Measurements from ENCODE around the gene ATG7. TPM values are rescaled to one million over a fixed set of nuclear protein-coding genes. Genes with fewer than 3 reads are reported as not detected.
A peak's percentile ranks its signal among the peaks of the same experiment; 100 is the strongest.

Gene ATG7
- total RNA-seq, 1 donor from 2014 or later: 55.0 TPM

GRCh38 chr3:11275926-11276325 is 3.7 kb downstream of the ATG7 start:
- Histone ChIP-seq H3K27ac (no peak overlapping the region), H3K9me3 (no peaks in the 10 kb centered on the region), H3K4me1 (peaks cover 21% of the 10 kb centered on the region), H3K27me3 (no peaks in the 10 kb centered on the region), H3K36me3 (no peaks in the 10 kb centered on the region), H3K4me3 (no peak overlapping the region)
- intact Hi-C loops (cut with DNase I): no loop called here
- TF ChIP-seq POLR2A (IDR thresholded peaks at IDR 0.05): no peak
- TF ChIP-seq POLR2AphosphoS5 (IDR thresholded peaks at IDR 0.05; ENCODE audit: insufficient read depth in 1 of 2, low read depth in 1 of 2): no peak
- no peak for TF ChIP-seq CTCF (IDR thresholded peaks at IDR 0.05)
- no peak for DNase-seq (ENCODE audit: extremely low spot score in 2 of 2)

- Histone ChIP-seq H3K27me3 (no peaks in the 10 kb centered on the region), H3K4me3 (no peak overlapping the region), H3K36me3 (no peaks in the 10 kb centered on the region), H3K4me1 (peaks cover 22% of the 10 kb centered on the region), H3K9me3 (no peaks in the 10 kb centered on the region), H3K27ac (no peak overlapping the region)
- DNase-seq (ENCODE audit: extremely low spot score in 2 of 2): no peak
- intact Hi-C loops (cut with DNase I): no loop called here
- no peak for TF ChIP-seq POLR2A (IDR thresholded peaks at IDR 0.05)
- no peak for TF ChIP-seq CTCF (IDR thresholded peaks at IDR 0.05)
- TF ChIP-seq POLR2AphosphoS5 (IDR thresholded peaks at IDR 0.05; ENCODE audit: insufficient read depth in 1 of 2, low read depth in 1 of 2): no peak
These were observed 4.7 kb downstream of the ATG7 start for GRCh38 chr3:11276901-11277300.

GRCh38 chr3:11282250-11283138 is 10.3 kb downstream of the ATG7 start:
- peaks cover 26% of the 10 kb centered on the region for H3K4me1 ChIP-seq
- no peaks in the 10 kb centered on the region for H3K9me3 ChIP-seq
- H3K27ac ChIP-seq: peak overlapping the region; percentile 31
- H3K27me3 ChIP-seq: no peaks in the 10 kb centered on the region
- no peak for DNase-seq (ENCODE audit: extremely low spot score in 2 of 2)
- intact Hi-C loops (cut with DNase I): no loop called here
- H3K36me3 ChIP-seq: no peaks in the 10 kb centered on the region
- TF ChIP-seq POLR2AphosphoS5 (IDR thresholded peaks at IDR 0.05; ENCODE audit: insufficient read depth in 1 of 2, low read depth in 1 of 2): peak in 1 of 2 donors; percentile 33
- no peak for TF ChIP-seq POLR2A (IDR thresholded peaks at IDR 0.05)
- TF ChIP-seq CTCF (IDR thresholded peaks at IDR 0.05): no peak
- H3K4me3 ChIP-seq: no peak overlapping the region

GRCh38 chr3:11283139-11283475 is 10.9 kb downstream of the ATG7 start:
- peaks cover 32% of the 10 kb centered on the region for H3K4me1 ChIP-seq
- no peaks in the 10 kb centered on the region for H3K27me3 ChIP-seq
- no peaks in the 10 kb centered on the region for H3K9me3 ChIP-seq
- no peaks in the 10 kb centered on the region for H3K36me3 ChIP-seq
- no peak for TF ChIP-seq CTCF (IDR thresholded peaks at IDR 0.05)
- no peak for TF ChIP-seq POLR2A (IDR thresholded peaks at IDR 0.05)
- DNase-seq (ENCODE audit: extremely low spot score in 2 of 2): no peak
- H3K4me3 ChIP-seq: no peak overlapping the region
- intact Hi-C loops (cut with DNase I): no loop called here
- H3K27ac ChIP-seq: peak overlapping the region; percentile 31

GRCh38 chr3:11284011-11284410 is 11.8 kb downstream of the ATG7 start:
- Histone ChIP-seq H3K9me3 (no peaks in the 10 kb centered on the region), H3K27me3 (no peaks in the 10 kb centered on the region), H3K36me3 (no peaks in the 10 kb centered on the region), H3K27ac (no peak overlapping the region), H3K4me1 (peaks cover 41% of the 10 kb centered on the region), H3K4me3 (no peak overlapping the region)
- no peak for DNase-seq (ENCODE audit: extremely low spot score in 2 of 2)
- no peak for TF ChIP-seq CTCF (IDR thresholded peaks at IDR 0.05)
- TF ChIP-seq POLR2AphosphoS5 (IDR thresholded peaks at IDR 0.05; ENCODE audit: insufficient read depth in 1 of 2, low read depth in 1 of 2): no peak
- TF ChIP-seq POLR2A (IDR thresholded peaks at IDR 0.05): no peak
- intact Hi-C loops (cut with DNase I): no loop called here

Measured in vagina (tissue), 2 donors.